ENCODE data around the gene ZNF275. TPM values are rescaled to one million over a fixed set of nuclear protein-coding genes. Genes with fewer than 3 reads are reported as not detected.

Gene ZNF275
- total and polyA plus RNA-seq, 2 donors from 2014 or later, result 4.3 to 11.2 TPM

DNA sequence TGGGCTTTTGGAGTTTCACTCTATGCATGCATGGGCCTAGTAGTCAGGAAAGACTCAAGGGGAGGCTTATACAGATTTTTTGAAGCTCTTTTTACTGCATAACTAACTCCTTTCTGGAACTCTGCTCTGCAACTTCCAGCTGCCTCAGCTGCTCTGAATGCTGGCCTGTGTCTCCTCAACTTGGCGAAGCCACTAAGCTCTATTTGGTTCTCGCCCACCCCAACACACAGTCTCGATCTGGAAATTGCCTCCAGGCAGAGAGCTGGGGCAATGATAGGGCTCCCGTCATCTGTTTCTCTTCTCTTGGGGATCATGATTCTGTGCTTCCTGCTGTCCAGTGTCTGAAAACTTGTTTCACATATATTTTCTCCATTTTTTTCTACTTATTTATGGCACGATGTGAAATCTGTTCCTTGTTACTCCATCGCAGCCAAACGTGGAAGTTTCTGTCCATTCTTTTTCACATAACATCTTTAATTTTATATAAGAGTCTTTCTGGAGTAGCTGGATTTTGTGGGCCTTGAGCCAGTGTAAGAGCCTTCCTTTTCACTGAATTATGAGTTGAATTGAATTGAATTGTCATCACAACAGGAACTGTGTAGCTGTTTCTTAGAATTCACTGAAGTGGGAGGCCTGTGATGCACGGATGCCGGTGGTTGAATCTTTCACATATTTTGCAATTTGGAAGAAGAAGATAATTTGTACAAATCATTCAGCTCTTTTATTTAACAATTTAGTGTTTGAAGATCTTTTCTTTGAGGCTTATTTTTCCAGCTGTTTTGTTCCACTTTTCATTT, 9.0 kb downstream of the ZNF275 start:
- H3K27ac ChIP-seq (ENCODE audit: low read depth in 2 of 2, low read length in 2 of 2), result no peak overlapping the region
- DNase-seq (peak in 1 of 5 donors; percentile 30), FAIRE-seq (no peak)
- H3K4me1 ChIP-seq (ENCODE audit: control insufficient read depth in 2 of 3, insufficient read depth in 2 of 3, low read depth in 1 of 3, low read length in 3 of 3), result no peaks in the 10 kb centered on the region
- H3K9ac ChIP-seq (ENCODE audit: low read length in 3 of 3), result no peak overlapping the region
- no peak overlapping the region for H3K4me3 ChIP-seq (ENCODE audit: low read length in 3 of 3)
- intact Hi-C loops (cut with DNase I), result no loop called here
- H3K36me3 ChIP-seq (ENCODE audit: control insufficient read depth in 2 of 3, insufficient read depth in 3 of 3, low read length in 3 of 3), result peaks cover 0 to 10% (median 6%) of the 10 kb centered on the region in 3 donors
- no peak for TF ChIP-seq CTCF (IDR thresholded peaks at IDR 0.05; ENCODE audit: borderline replicate concordance, extremely low read depth, insufficient read depth)
- no peaks in the 10 kb centered on the region for H3K9me3 ChIP-seq (ENCODE audit: control insufficient read depth in 2 of 3, insufficient read depth in 1 of 3, low read length in 3 of 3)
- no peaks in the 10 kb centered on the region for H3K27me3 ChIP-seq (ENCODE audit: control insufficient read depth, insufficient read depth, low read length)

GRCh38 chrX:153343674-153344073, 9.7 kb downstream of the ZNF275 start:
- intact Hi-C loops (cut with DNase I), result no loop called here
- H3K27me3 ChIP-seq (ENCODE audit: control insufficient read depth, insufficient read depth, low read length), result no peaks in the 10 kb centered on the region
- H3K4me3 ChIP-seq (ENCODE audit: low read length in 3 of 3), result no peak overlapping the region
- H3K36me3 ChIP-seq (ENCODE audit: control insufficient read depth in 2 of 3, insufficient read depth in 3 of 3, low read length in 3 of 3), result peaks cover 0 to 10% (median 6%) of the 10 kb centered on the region in 3 donors
- TF ChIP-seq CTCF (IDR thresholded peaks at IDR 0.05; ENCODE audit: borderline replicate concordance, extremely low read depth, insufficient read depth), result no peak
- H3K9ac ChIP-seq (ENCODE audit: low read length in 3 of 3), result no peak overlapping the region
- H3K27ac ChIP-seq (ENCODE audit: low read depth in 2 of 2, low read length in 2 of 2), result no peak overlapping the region
- H3K9me3 ChIP-seq (ENCODE audit: control insufficient read depth in 2 of 3, insufficient read depth in 1 of 3, low read length in 3 of 3), result no peaks in the 10 kb centered on the region
- FAIRE-seq (no peak), DNase-seq (no peak)
- no peaks in the 10 kb centered on the region for H3K4me1 ChIP-seq (ENCODE audit: control insufficient read depth in 2 of 3, insufficient read depth in 2 of 3, low read depth in 1 of 3, low read length in 3 of 3)

GRCh38 chrX:153347530-153347929, 13.6 kb downstream of the ZNF275 start:
- TF ChIP-seq CTCF (IDR thresholded peaks at IDR 0.05; ENCODE audit: borderline replicate concordance, extremely low read depth, insufficient read depth), result no peak
- no peaks in the 10 kb centered on the region for H3K4me1 ChIP-seq (ENCODE audit: control insufficient read depth in 2 of 3, insufficient read depth in 2 of 3, low read depth in 1 of 3, low read length in 3 of 3)
- H3K9ac ChIP-seq (ENCODE audit: low read length in 3 of 3), result no peak overlapping the region
- no peak overlapping the region for H3K27ac ChIP-seq (ENCODE audit: low read depth in 2 of 2, low read length in 2 of 2)
- H3K27me3 ChIP-seq (ENCODE audit: control insufficient read depth, insufficient read depth, low read length), result no peaks in the 10 kb centered on the region
- H3K4me3 ChIP-seq (ENCODE audit: low read length in 3 of 3), result no peak overlapping the region
- FAIRE-seq (no peak), DNase-seq (no peak)
- peaks cover 0 to 17% (median 13%) of the 10 kb centered on the region in 3 donors for H3K36me3 ChIP-seq (ENCODE audit: control insufficient read depth in 2 of 3, insufficient read depth in 3 of 3, low read length in 3 of 3)
- intact Hi-C loops (cut with DNase I), result no loop called here
- no peaks in the 10 kb centered on the region for H3K9me3 ChIP-seq (ENCODE audit: control insufficient read depth in 2 of 3, insufficient read depth in 1 of 3, low read length in 3 of 3)

Data from kidney (tissue), 14 donors.